T-helper 2 cell treated with Interferon-gamma antibody and Interleukin-4, amounts not matched to agents 100 ng/mL and 5 ng/mL, for 36 hours (primary cell): ENCODE results near the gene FAM78B. TPM values are rescaled to one million over a fixed set of nuclear protein-coding genes. Genes with fewer than 3 reads are reported as not detected.

ENCODE experiments used
- intact Hi-C: fragments of 100-400 bp; cut with micrococcal nuclease; formaldehyde crosslinking; loops from one replicate; pipeline ENCODE4 v1.15.1; 2023
- total RNA-seq: library from RNA; stranded (reverse); gene quantifications from 2 replicates; pipeline ENCODE4 v1.2.3, GENCODE V29; 2022

FAM78B gene
- total RNA-seq, 1 donor from 2014 or later: 0.34 TPM

GRCh38 chr1:166121010-166121409 is 45.8 kb downstream of the FAM78B start:
- intact Hi-C loops: no loop called here

GRCh38 chr1:166120281-166120680 is 46.5 kb downstream of the FAM78B start:
- intact Hi-C loops: no loop called here

- intact Hi-C loops: no loop called here
Measured at GRCh38 chr1:166119471-166119965, 47.3 kb downstream of the FAM78B start.

GRCh38 chr1:166117776-166118175 is 49.0 kb downstream of the FAM78B start:
- intact Hi-C loops: no loop called here

- intact Hi-C loops: no loop called here
Measured at GRCh38 chr1:166116026-166116425, 50.8 kb downstream of the FAM78B start.

- intact Hi-C loops: no loop called here
Measured at GRCh38 chr1:166114419-166114818, 52.4 kb downstream of the FAM78B start.

- intact Hi-C loops: no loop called here
Measured at GRCh38 chr1:166113630-166114029, 53.2 kb downstream of the FAM78B start.

- intact Hi-C loops: no loop called here
Measured at GRCh38 chr1:166113031-166113430, 53.8 kb downstream of the FAM78B start.

- intact Hi-C loops: no loop called here
Measured at GRCh38 chr1:166112425-166112824, 54.4 kb downstream of the FAM78B start.

- intact Hi-C loops: no loop called here
Measured at GRCh38 chr1:166111430-166111829, 55.4 kb downstream of the FAM78B start.

GRCh38 chr1:166090244-166090643 is 76.6 kb downstream of the FAM78B start:
- intact Hi-C loops: no loop called here

- intact Hi-C loops: no loop called here
Measured at GRCh38 chr1:166089804-166090203, 77.0 kb downstream of the FAM78B start.

GRCh38 chr1:166088572-166088955 is 78.2 kb downstream of the FAM78B start:
- intact Hi-C loops: no loop called here

- intact Hi-C loops: no loop called here
Measured at GRCh38 chr1:166087734-166088571, 78.8 kb downstream of the FAM78B start.

- intact Hi-C loops: no loop called here
Measured at GRCh38 chr1:166086113-166086883, 80.5 kb downstream of the FAM78B start.

GRCh38 chr1:166084613-166085012 is 82.2 kb downstream of the FAM78B start:
- intact Hi-C loops: loop anchor here (5.0 kb wide), 1 partner anchor 83 kb away; the partner anchor contains the start of gene FAM78B

GRCh38 chr1:166083887-166084286 is 82.9 kb downstream of the FAM78B start:
- intact Hi-C loops: loop anchor here (5.0 kb wide), 1 partner anchor 83 kb away; the partner anchor contains the start of gene FAM78B

- intact Hi-C loops: loop anchor here (5.0 kb wide), 1 partner anchor 85 kb away; the partner anchor contains the start of gene FAM78B
Measured at GRCh38 chr1:166082601-166083000, 84.2 kb downstream of the FAM78B start.

- intact Hi-C loops: loop anchor here (2.0 to 5.0 kb wide), 2 partner anchors 86 to 410 kb away; partner anchors contain the start of gene FAM78B
Measured at GRCh38 chr1:166080967-166081870, 85.6 kb downstream of the FAM78B start.

GRCh38 chr1:166080277-166080966 is 86.4 kb downstream of the FAM78B start:
- intact Hi-C loops: loop anchor here (2.0 to 5.0 kb wide), 2 partner anchors 87 to 410 kb away; partner anchors contain the start of gene FAM78B
